ENCODE measurements around the gene POLN. TPM values are rescaled to one million over a fixed set of nuclear protein-coding genes. Genes with fewer than 3 reads are reported as not detected.

Gene POLN
- total RNA-seq, 4 donors from 2014 or later = 0.27 to 2.6 (median 1.4) TPM

GRCh38 chr4:2246384-2247127 is 4.6 kb upstream of the POLN start:
- 83 to 100% methylated on average over 3 to 16 of the region's 19 CpGs for WGBS, 2 donors (ENCODE audit: low coverage in 1 of 2)
- Histone ChIP-seq H3K27ac (no peak overlapping the region), H3K4me1 (peaks cover 6 to 28% (median 23%) of the 10 kb centered on the region in 4 donors), H3K27me3 (no peaks in the 10 kb centered on the region), H3K4me3 (no peak overlapping the region), H3K9me3 (no peaks in the 10 kb centered on the region), H3K36me3 (peaks cover 0 to 14% (median 6%) of the 10 kb centered on the region in 4 donors)
- intact Hi-C loops (cut with DNase I; ENCODE audit: low total_unique reads) (no loop called here), in situ Hi-C loops (cut with MboI; ENCODE audit: low pct_ligation_motif_present in 1 of 4, low pct_unique_long_range_greater_than_20kb in 1 of 4, low sequenced_read_pairs in 3 of 4) (loop anchor here in 2 of 4 donors (25.0 kb wide), 2 partner anchors 166 to 216 kb away; partner anchors contain the start of genes CFAP99 (in 1 of the 2), RNF4 (in 1 of the 2) and ZFYVE28 (in 1 of the 2))
- no peak for DNase-seq
- TF ChIP-seq EP300 (IDR thresholded peaks at IDR 0.05; ENCODE audit: low read depth) = no peak

GRCh38 chr4:2245787-2246275 is 3.9 kb upstream of the POLN start:
- DNase-seq = no peak
- intact Hi-C loops (cut with DNase I; ENCODE audit: low total_unique reads) (no loop called here), in situ Hi-C loops (cut with MboI; ENCODE audit: low pct_ligation_motif_present in 1 of 4, low pct_unique_long_range_greater_than_20kb in 1 of 4, low sequenced_read_pairs in 3 of 4) (loop anchor here in 2 of 4 donors (25.0 kb wide), 2 partner anchors 166 to 216 kb away; partner anchors contain the start of genes CFAP99 (in 1 of the 2), RNF4 (in 1 of the 2) and ZFYVE28 (in 1 of the 2))
- Histone ChIP-seq H3K27me3 (no peaks in the 10 kb centered on the region), H3K36me3 (peaks cover 0 to 14% (median 5%) of the 10 kb centered on the region in 4 donors), H3K4me3 (no peak overlapping the region), H3K4me1 (peaks cover 9 to 33% (median 28%) of the 10 kb centered on the region in 4 donors), H3K9me3 (no peaks in the 10 kb centered on the region), H3K27ac (peak overlapping the region in 1 of 4 donors; percentile 26)
- no peak for TF ChIP-seq EP300 (IDR thresholded peaks at IDR 0.05; ENCODE audit: low read depth)
- TF ChIP-seq CTCF (IDR thresholded peaks at IDR 0.05) = no peak
- no peak for TF ChIP-seq POLR2A (IDR thresholded peaks at IDR 0.05)
- TF ChIP-seq POLR2AphosphoS5 (IDR thresholded peaks at IDR 0.05) = no peak
- WGBS, 2 donors (ENCODE audit: low coverage in 1 of 2) = 88% methylated on average over 7 of the region's 7 CpGs; no CpG with 5 or more reads in 1 of the 2 donors

GRCh38 chr4:2245057-2245786 is 3.3 kb upstream of the POLN start:
- intact Hi-C loops (cut with DNase I; ENCODE audit: low total_unique reads) = no loop called here
- peaks cover 15 to 39% (median 34%) of the 10 kb centered on the region in 4 donors for H3K4me1 ChIP-seq
- H3K27ac ChIP-seq = peak overlapping the region in 3 of 4 donors; percentile 22 to 54 (median 26)

More at GRCh38 chr4:2245057-2245786, 3.3 kb upstream of the POLN start:
- TF ChIP-seq POLR2A (IDR thresholded peaks at IDR 0.05) = no peak
- no peak for TF ChIP-seq EP300 (IDR thresholded peaks at IDR 0.05; ENCODE audit: low read depth)
- no peak for TF ChIP-seq POLR2AphosphoS5 (IDR thresholded peaks at IDR 0.05)
- TF ChIP-seq CTCF (IDR thresholded peaks at IDR 0.05) = no peak
- Histone ChIP-seq H3K4me3 (no peak overlapping the region), H3K36me3 (peaks cover 0 to 9% (median 2%) of the 10 kb centered on the region in 4 donors), H3K27me3 (no peaks in the 10 kb centered on the region), H3K9me3 (no peaks in the 10 kb centered on the region)
- 66% methylated on average over 7 of the region's 7 CpGs; no CpG with 5 or more reads in 1 of the 2 donors for WGBS, 2 donors (ENCODE audit: low coverage in 1 of 2)
- in situ Hi-C loops (cut with MboI; ENCODE audit: low pct_ligation_motif_present in 1 of 4, low pct_unique_long_range_greater_than_20kb in 1 of 4, low sequenced_read_pairs in 3 of 4) = loop anchor here in 2 of 4 donors (25.0 kb wide), 2 partner anchors 167 to 217 kb away; partner anchors contain the start of genes CFAP99 (in 1 of the 2), RNF4 (in 1 of the 2) and ZFYVE28 (in 1 of the 2)
- no peak for DNase-seq

Data from transverse colon (tissue), 4 donors.